Testis (tissue), 3 donors: Measurements from ENCODE around the gene PVALEF. TPM values are rescaled to one million over a fixed set of nuclear protein-coding genes. Genes with fewer than 3 reads are reported as not detected.

Source experiments
- DNase-seq: peaks from one replicate; pipeline ENCODE4 v3.0.0-alpha.2; 2019
- H3K27ac ChIP-seq, 2 donors: fragments of 200-600 bp; sonication (generic); one replicate each; pipeline ENCODE4 v1.5.1; 2019
- H3K27me3 ChIP-seq: fragments of 200-600 bp; sonication (generic); one replicate; pipeline ENCODE4 v1.5.1; 2019
- H3K36me3 ChIP-seq: fragments of 200-600 bp; sonication (generic); one replicate; pipeline ENCODE4 v1.5.1; 2017; ENCODE audit warnings: low read depth; ENCODE audit errors: missing control alignments
- H3K4me1 ChIP-seq: fragments of 200-600 bp; sonication (generic); one replicate; pipeline ENCODE4 v1.5.1; 2019
- H3K4me3 ChIP-seq, 2 donors: fragments of 200-600 bp; sonication (generic); one replicate each; pipeline ENCODE4 v1.5.1; 2017 to 2019
- H3K9me3 ChIP-seq: fragments of 200-600 bp; sonication (generic); one replicate; pipeline ENCODE4 v1.5.1; 2017
- POLR2A ChIP-seq: fragments of 450-650 bp; IDR thresholded peaks from one replicate; pipeline ENCODE4 v1.6.1; 2017; ENCODE audit warnings: antibody characterized with exemption, mild to moderate bottlenecking, moderate library complexity
- WGBS, 2 donors: methylation state at CpG; one replicate each; pipeline ENCODE4 v1.1.5; 2018; 5-methylcytosine and 5-hydroxymethylcytosine counted together
- intact Hi-C: fragments of 100-400 bp; cut with DNase I; formaldehyde crosslinking; loops from one replicate; pipeline ENCODE4 v1.15.1; 2023; ENCODE audit warnings: low total_unique reads
- polyA plus RNA-seq: library from polyadenylated mRNA; stranded (reverse); fragments of 350-450 nt; fragmentation: Illumina TruSeq; extraction: RNeasy Lipid Tissue Mini Kit (QIAGEN cat#74804); gene quantifications from one replicate; pipeline ENCODE4 v1.2.3, GENCODE V29; 2014; ENCODE audit warnings: low read depth, low replicate concordance; ENCODE audit not compliant: insufficient read depth
- total RNA-seq, 2 donors: library from RNA; depleted of rRNA; stranded (reverse); fragments of >200 nt; gene quantifications; one replicate each; pipeline ENCODE4 v1.2.3, GENCODE V29; 2016
- TF ChIP-seq, protein P1 (sequence below), 3 experiments: fragments of 450-650 bp in 2 of 3; fragments of 200-600 bp in 1 of 3; sonication (generic) in 1 of 3; IDR thresholded peaks; one replicate each; pipeline ENCODE4 v1.5.1; 2016 to 2019; ENCODE audit warnings: antibody characterized with exemption in 3 of 3, mild to moderate bottlenecking in 2 of 3, moderate library complexity in 1 of 3

The PVALEF gene
- total and polyA plus RNA-seq, 3 donors from 2014 or later = not detected

DNA sequence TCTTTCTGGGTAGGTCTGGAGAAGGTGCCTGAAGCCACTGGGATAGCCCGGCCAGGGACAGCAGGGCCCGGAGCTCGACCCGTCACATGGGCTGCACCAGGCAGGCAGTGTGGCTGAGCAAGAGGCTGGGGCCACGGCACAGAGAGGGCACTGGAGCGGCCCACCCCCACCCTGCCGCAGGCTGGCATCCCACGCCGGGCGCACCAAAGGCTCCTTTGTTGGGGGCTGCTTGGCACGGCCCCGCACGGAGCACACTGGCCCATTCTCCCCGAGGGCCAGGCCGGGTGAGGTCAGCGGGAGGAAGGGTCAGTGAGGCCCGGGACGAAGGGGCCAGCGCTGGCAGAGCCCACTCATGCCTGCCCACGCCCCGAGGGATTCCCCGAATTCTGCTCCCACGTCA lies 36.5 kb upstream of the PVALEF start:
- 96% methylated on average over 23 of the region's 23 CpGs; no CpG with 5 or more reads in 1 of the 2 donors for WGBS, 2 donors
- H3K4me3 ChIP-seq = no peak overlapping the region
- intact Hi-C loops = no loop called here
- H3K36me3 ChIP-seq = no peaks in the 10 kb centered on the region
- no peaks in the 10 kb centered on the region for H3K9me3 ChIP-seq
- no peaks in the 10 kb centered on the region for H3K4me1 ChIP-seq
- no peak for DNase-seq
- H3K27ac ChIP-seq = no peak overlapping the region
- TF ChIP-seq POLR2A = no peak
- TF ChIP-seq, protein P1, sequence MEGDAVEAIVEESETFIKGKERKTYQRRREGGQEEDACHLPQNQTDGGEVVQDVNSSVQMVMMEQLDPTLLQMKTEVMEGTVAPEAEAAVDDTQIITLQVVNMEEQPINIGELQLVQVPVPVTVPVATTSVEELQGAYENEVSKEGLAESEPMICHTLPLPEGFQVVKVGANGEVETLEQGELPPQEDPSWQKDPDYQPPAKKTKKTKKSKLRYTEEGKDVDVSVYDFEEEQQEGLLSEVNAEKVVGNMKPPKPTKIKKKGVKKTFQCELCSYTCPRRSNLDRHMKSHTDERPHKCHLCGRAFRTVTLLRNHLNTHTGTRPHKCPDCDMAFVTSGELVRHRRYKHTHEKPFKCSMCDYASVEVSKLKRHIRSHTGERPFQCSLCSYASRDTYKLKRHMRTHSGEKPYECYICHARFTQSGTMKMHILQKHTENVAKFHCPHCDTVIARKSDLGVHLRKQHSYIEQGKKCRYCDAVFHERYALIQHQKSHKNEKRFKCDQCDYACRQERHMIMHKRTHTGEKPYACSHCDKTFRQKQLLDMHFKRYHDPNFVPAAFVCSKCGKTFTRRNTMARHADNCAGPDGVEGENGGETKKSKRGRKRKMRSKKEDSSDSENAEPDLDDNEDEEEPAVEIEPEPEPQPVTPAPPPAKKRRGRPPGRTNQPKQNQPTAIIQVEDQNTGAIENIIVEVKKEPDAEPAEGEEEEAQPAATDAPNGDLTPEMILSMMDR (IDR thresholded peaks at IDR 0.05) = no peak
- no peaks in the 10 kb centered on the region for H3K27me3 ChIP-seq

DNA sequence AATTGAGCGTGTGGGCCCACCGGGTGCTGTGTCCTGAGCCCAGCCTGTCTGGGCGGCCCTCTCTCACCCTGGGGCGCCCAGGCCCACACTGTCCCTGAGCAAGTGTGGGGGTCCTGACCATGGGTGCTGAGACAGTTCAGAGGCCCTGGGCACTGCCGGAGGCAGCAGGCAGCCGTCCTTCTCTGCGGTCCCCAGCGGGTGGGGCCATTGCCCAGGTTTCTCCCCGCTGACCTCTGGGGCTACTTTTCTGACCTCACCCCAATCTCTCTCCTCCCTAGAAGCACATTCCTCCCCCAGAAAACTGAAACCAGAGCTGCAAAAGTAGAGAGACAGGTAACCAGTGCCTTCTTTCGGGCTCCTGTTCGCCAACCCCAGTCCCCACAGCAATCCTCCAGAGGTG lies 36.0 kb upstream of the PVALEF start:
- intact Hi-C loops = no loop called here
- Histone ChIP-seq H3K4me3 (no peak overlapping the region), H3K27ac (no peak overlapping the region), H3K4me1 (no peaks in the 10 kb centered on the region), H3K9me3 (no peaks in the 10 kb centered on the region), H3K27me3 (no peaks in the 10 kb centered on the region), H3K36me3 (no peaks in the 10 kb centered on the region)
- no peak for TF ChIP-seq POLR2A
- TF ChIP-seq, protein P1 (IDR thresholded peaks at IDR 0.05) = no peak
- WGBS, 2 donors = 90 to 91% methylated on average over 7 to 11 of the region's 11 CpGs
- no peak for DNase-seq

DNA sequence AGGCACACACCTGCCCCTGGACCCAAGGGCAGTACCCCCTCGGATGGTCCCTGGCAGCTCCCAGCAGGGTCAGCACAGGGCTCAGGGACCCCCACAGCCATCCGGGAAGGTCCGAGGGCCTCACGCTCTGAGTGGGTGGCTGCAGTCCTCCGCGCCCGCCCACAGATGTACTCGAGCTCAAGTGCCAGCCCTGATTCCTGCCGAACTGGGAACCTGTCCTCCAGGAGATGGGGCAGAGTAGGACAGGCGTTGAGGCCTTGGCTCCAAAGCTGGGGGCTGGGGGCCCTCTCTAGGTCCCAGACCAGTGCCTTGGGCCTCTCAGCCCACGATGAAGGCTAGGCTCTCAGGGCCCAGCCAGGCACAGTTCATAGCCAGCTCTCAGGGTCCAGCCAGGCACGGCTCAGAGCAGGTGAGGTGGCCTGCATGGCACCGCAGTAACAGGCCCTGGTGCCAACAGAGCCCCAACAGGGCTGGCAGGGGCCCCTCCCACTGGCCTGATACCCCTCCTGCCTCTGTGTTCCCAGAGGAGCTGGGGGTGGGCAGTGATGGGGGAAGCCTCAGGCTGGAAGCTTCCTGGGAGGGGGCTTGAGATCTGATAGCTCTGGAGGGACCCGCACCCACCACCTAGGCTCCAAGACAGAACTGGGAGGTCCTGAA lies 35.5 kb upstream of the PVALEF start:
- TF ChIP-seq, protein P1 (IDR thresholded peaks at IDR 0.05) = no peak
- no peak for TF ChIP-seq POLR2A
- 88% methylated on average over 14 of the region's 14 CpGs; no CpG with 5 or more reads in 1 of the 2 donors for WGBS, 2 donors
- Histone ChIP-seq H3K27ac (no peak overlapping the region), H3K36me3 (no peaks in the 10 kb centered on the region), H3K4me1 (no peaks in the 10 kb centered on the region), H3K27me3 (no peaks in the 10 kb centered on the region), H3K9me3 (no peaks in the 10 kb centered on the region), H3K4me3 (no peak overlapping the region)
- no peak for DNase-seq
- intact Hi-C loops = no loop called here

DNA sequence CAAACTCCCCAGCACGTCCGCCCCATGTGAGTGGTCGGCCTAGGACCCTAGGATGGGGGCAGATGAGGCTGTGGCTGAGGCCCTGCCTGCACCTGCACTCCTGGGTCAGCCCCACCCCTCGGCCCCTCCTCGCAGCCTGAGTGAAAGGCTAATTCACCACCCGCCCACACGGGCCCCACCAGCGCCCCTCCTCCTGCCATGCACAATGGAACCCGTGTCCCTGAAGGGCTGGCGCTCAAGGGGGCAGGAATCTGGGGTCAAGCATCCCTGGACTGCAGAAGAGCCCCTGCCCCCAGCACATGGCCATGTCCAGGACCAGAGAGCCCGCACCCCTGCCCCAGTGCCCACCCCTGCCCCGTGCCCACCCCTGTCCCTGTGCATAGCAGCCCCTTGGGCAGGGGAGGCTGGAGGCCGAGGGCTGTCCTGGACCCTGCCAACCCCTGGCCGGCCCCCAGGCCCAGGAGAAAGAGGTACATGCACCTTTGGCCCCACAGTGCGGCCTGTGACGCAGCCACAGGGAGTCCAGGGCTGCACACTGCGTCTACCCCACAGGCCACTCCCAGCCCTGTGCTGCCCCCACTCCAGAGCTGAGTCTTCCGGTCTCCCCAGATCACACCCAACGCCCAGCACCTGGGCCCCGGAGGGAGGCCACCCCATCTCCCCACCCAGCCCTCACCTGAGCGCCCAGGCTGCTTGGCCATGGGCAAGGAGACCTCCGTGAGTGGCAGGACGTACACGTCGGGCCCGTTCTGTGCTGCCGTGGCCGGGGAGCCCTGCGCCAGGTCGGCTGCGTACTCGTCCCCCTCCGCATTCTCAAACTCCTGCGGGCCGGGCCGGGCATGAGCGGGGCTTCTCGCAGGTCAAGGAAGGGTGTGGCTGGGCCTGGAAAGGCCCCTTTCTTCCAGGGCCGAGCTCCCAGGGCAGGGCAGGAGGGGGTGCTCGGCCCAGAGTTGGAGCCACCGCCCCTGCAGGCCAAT lies 34.6 kb upstream of the PVALEF start:
- H3K27me3 ChIP-seq = no peaks in the 10 kb centered on the region
- H3K4me3 ChIP-seq = no peak overlapping the region
- H3K36me3 ChIP-seq = no peaks in the 10 kb centered on the region
- no peaks in the 10 kb centered on the region for H3K9me3 ChIP-seq
- WGBS, 2 donors = 94 to 95% methylated on average over 33 to 41 of the region's 41 CpGs
- DNase-seq = no peak
- intact Hi-C loops = no loop called here
- no peak for TF ChIP-seq POLR2A
- TF ChIP-seq, protein P1 (IDR thresholded peaks at IDR 0.05) = no peak
- H3K4me1 ChIP-seq = no peaks in the 10 kb centered on the region
- H3K27ac ChIP-seq = no peak overlapping the region
